ENCODE results near the gene EYS.

Gene EYS

GRCh38 chr6:65707126-65707826, at the start of gene EYS:
EYS (minus strand) TSS chr6:65707226; CDS start chr6:65495410, 211,816 bp downstream.
- TF ChIP-seq, protein P1, sequence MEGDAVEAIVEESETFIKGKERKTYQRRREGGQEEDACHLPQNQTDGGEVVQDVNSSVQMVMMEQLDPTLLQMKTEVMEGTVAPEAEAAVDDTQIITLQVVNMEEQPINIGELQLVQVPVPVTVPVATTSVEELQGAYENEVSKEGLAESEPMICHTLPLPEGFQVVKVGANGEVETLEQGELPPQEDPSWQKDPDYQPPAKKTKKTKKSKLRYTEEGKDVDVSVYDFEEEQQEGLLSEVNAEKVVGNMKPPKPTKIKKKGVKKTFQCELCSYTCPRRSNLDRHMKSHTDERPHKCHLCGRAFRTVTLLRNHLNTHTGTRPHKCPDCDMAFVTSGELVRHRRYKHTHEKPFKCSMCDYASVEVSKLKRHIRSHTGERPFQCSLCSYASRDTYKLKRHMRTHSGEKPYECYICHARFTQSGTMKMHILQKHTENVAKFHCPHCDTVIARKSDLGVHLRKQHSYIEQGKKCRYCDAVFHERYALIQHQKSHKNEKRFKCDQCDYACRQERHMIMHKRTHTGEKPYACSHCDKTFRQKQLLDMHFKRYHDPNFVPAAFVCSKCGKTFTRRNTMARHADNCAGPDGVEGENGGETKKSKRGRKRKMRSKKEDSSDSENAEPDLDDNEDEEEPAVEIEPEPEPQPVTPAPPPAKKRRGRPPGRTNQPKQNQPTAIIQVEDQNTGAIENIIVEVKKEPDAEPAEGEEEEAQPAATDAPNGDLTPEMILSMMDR (conservative IDR thresholded peaks at IDR 0.05; ENCODE audit: low read length), result no peak
- TF ChIP-seq EZH2phosphoT487 (IDR thresholded peaks at IDR 0.05; ENCODE audit: borderline replicate concordance), result no peak
- H3K9me3 ChIP-seq (ENCODE audit: insufficient read depth, low read depth, low read length), result no peaks in the 10 kb centered on the region
- H3K9me2 ChIP-seq (replicated peaks; ENCODE audit: low read depth, low read length), result no peaks in the 10 kb centered on the region
- H4K20me1 ChIP-seq (ENCODE audit: insufficient read depth, low read length, poor library complexity, severe bottlenecking), result no peaks in the 10 kb centered on the region
- H3K4me3 ChIP-seq (ENCODE audit: low read length, poor library complexity, severe bottlenecking), result no peak within 1 kb of the TSS
- H3F3A ChIP-seq (ENCODE audit: low read depth), result no peaks in the 10 kb centered on the region
- no peaks in the 10 kb centered on the region for H3K27me3 ChIP-seq (ENCODE audit: insufficient read depth, low read length, poor library complexity, severe bottlenecking)
- no peaks in the 10 kb centered on the region for H3K79me2 ChIP-seq (ENCODE audit: insufficient read depth, low read length)
- H3K4me2 ChIP-seq (ENCODE audit: low read depth, low read length, poor library complexity, severe bottlenecking), result no peak within 1 kb of the TSS
- H3K36me3 ChIP-seq (ENCODE audit: insufficient read depth, low read length), result no peaks in the 10 kb centered on the region
- no peaks in the 10 kb centered on the region for H3K4me1 ChIP-seq (ENCODE audit: insufficient read depth, low read length, poor library complexity, severe bottlenecking)
- no peak within 1 kb of the TSS for H3K9ac ChIP-seq (ENCODE audit: low read depth, low read length, poor library complexity, severe bottlenecking)
- no peak within 1 kb of the TSS for H2AFZ ChIP-seq (ENCODE audit: low read length)

- H3K79me2 ChIP-seq (ENCODE audit: insufficient read depth, low read length), result no peaks in the 10 kb centered on the region
- no peak overlapping the region for H2AFZ ChIP-seq (ENCODE audit: low read length)
- TF ChIP-seq, protein P1 (conservative IDR thresholded peaks at IDR 0.05; ENCODE audit: low read length), result no peak
- TF ChIP-seq EZH2phosphoT487 (IDR thresholded peaks at IDR 0.05; ENCODE audit: borderline replicate concordance), result no peak
These were observed 39.3 kb upstream of the EYS start for GRCh38 chr6:65746302-65746701.

GRCh38 chr6:65745614-65746013, 38.6 kb upstream of the EYS start:
- Histone ChIP-seq H2AFZ (ENCODE audit: low read length) (no peak overlapping the region), H3K4me3 (ENCODE audit: low read length, poor library complexity, severe bottlenecking) (no peak overlapping the region), H4K20me1 (ENCODE audit: insufficient read depth, low read length, poor library complexity, severe bottlenecking) (no peaks in the 10 kb centered on the region), H3K9me2 (replicated peaks; ENCODE audit: low read depth, low read length) (no peaks in the 10 kb centered on the region), H3K4me2 (ENCODE audit: low read depth, low read length, poor library complexity, severe bottlenecking) (no peak overlapping the region), H3K4me1 (ENCODE audit: insufficient read depth, low read length, poor library complexity, severe bottlenecking) (no peaks in the 10 kb centered on the region), H3K9ac (ENCODE audit: low read depth, low read length, poor library complexity, severe bottlenecking) (no peak overlapping the region), H3K36me3 (ENCODE audit: insufficient read depth, low read length) (no peaks in the 10 kb centered on the region), H3K79me2 (ENCODE audit: insufficient read depth, low read length) (no peaks in the 10 kb centered on the region), H3F3A (ENCODE audit: low read depth) (no peaks in the 10 kb centered on the region), H3K27me3 (ENCODE audit: insufficient read depth, low read length, poor library complexity, severe bottlenecking) (no peaks in the 10 kb centered on the region), H3K9me3 (ENCODE audit: insufficient read depth, low read depth, low read length) (no peaks in the 10 kb centered on the region; the same call in 1 of the 2 replicates)
- TF ChIP-seq, protein P1 (conservative IDR thresholded peaks at IDR 0.05; ENCODE audit: low read length), result no peak
- no peak for TF ChIP-seq EZH2phosphoT487 (IDR thresholded peaks at IDR 0.05; ENCODE audit: borderline replicate concordance)

More at GRCh38 chr6:65746302-65746701, 39.3 kb upstream of the EYS start:
- Histone ChIP-seq H3F3A (ENCODE audit: low read depth) (no peaks in the 10 kb centered on the region), H3K27me3 (ENCODE audit: insufficient read depth, low read length, poor library complexity, severe bottlenecking) (no peaks in the 10 kb centered on the region), H3K36me3 (ENCODE audit: insufficient read depth, low read length) (no peaks in the 10 kb centered on the region), H3K4me3 (ENCODE audit: low read length, poor library complexity, severe bottlenecking) (no peak overlapping the region), H4K20me1 (ENCODE audit: insufficient read depth, low read length, poor library complexity, severe bottlenecking) (no peaks in the 10 kb centered on the region), H3K4me2 (ENCODE audit: low read depth, low read length, poor library complexity, severe bottlenecking) (no peak overlapping the region), H3K9me3 (ENCODE audit: insufficient read depth, low read depth, low read length) (no peaks in the 10 kb centered on the region; the same call in 1 of the 2 replicates), H3K4me1 (ENCODE audit: insufficient read depth, low read length, poor library complexity, severe bottlenecking) (no peaks in the 10 kb centered on the region), H3K9me2 (replicated peaks; ENCODE audit: low read depth, low read length) (no peaks in the 10 kb centered on the region), H3K9ac (ENCODE audit: low read depth, low read length, poor library complexity, severe bottlenecking) (no peak overlapping the region)

All from Loucy (cell line).